Breast epithelium (tissue), 3 donors: ENCODE results near the gene MIGA2.

Experiments
- POLR2A ChIP-seq: fragments of 450-650 bp; IDR thresholded peaks from one replicate; pipeline ENCODE4 v1.6.1; 2016; ENCODE audit warnings: antibody characterized with exemption, mild to moderate bottlenecking, moderate library complexity
- TF ChIP-seq, protein P1 (sequence below), 3 donors: fragments of 450-650 bp; IDR thresholded peaks; one replicate each; pipeline ENCODE4 v1.5.1; 2016 to 2017; ENCODE audit warnings: antibody characterized with exemption in 3 of 3, mild to moderate bottlenecking in 3 of 3, moderate library complexity in 3 of 3

DNA sequence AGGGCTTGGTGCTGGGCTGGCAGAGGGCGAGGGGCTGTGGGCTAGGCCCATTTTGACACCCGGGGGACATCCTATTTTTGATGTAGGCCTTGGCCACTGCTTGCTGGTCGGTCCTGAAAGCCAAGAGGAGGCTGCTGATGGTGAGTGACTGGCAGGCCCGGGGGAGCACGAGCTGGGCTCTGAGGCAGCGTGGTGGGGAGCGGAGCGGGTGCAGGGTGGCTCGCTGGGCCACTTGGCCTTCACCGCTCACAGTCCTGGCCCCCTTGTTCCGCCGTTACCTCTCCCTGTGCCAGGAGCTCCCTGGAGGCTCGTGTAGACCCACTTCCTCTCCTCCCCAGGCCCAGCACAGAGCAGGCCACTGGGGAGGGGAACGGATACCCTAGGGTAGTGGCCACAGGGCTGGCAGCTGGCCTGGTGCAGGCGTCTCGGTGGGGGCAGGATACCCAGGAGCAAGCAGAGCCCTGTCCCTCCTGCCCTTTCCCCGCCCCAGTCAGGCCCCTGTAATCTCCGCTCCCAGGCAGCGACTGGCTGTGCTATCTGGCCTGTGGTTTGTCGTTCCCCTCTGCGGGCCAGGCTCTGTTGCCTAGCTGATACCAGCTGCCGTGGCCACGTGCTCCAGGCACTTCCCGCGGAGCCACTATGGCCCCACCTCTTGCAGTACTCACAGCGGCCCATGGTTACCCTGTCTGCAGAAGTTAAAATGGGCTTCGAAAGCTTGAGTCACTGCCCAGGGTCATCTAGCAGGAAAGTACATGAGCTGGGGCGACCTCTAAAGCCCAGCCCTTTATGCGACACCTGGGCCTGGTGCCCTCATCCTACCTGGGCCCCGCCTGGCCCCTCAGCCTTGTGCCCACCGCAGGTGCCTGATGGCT lies 32.8 kb downstream of the MIGA2 start:
- no peak for TF ChIP-seq POLR2A
- TF ChIP-seq, protein P1, sequence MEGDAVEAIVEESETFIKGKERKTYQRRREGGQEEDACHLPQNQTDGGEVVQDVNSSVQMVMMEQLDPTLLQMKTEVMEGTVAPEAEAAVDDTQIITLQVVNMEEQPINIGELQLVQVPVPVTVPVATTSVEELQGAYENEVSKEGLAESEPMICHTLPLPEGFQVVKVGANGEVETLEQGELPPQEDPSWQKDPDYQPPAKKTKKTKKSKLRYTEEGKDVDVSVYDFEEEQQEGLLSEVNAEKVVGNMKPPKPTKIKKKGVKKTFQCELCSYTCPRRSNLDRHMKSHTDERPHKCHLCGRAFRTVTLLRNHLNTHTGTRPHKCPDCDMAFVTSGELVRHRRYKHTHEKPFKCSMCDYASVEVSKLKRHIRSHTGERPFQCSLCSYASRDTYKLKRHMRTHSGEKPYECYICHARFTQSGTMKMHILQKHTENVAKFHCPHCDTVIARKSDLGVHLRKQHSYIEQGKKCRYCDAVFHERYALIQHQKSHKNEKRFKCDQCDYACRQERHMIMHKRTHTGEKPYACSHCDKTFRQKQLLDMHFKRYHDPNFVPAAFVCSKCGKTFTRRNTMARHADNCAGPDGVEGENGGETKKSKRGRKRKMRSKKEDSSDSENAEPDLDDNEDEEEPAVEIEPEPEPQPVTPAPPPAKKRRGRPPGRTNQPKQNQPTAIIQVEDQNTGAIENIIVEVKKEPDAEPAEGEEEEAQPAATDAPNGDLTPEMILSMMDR (IDR thresholded peaks at IDR 0.05): no peak
